Measurements from ENCODE around the gene NPC1. TPM values are rescaled to one million over a fixed set of nuclear protein-coding genes. Genes with fewer than 3 reads are reported as not detected.
A peak's percentile ranks its signal among the peaks of the same experiment; 100 is the strongest.

Gene NPC1
- total and polyA plus RNA-seq, 2 donors (not counting 1 experiment from before 2014, with no cell fraction given) = 36.0 to 204 TPM

- peaks cover 12% of the 10 kb centered on the region for H3K79me2 ChIP-seq (ENCODE audit: control insufficient read depth, insufficient read depth, low read length)
- DNase-seq (ENCODE audit: low read depth in 2 of 2) = no peak
- H3K4me1 ChIP-seq (ENCODE audit: control insufficient read depth, extremely low read depth, insufficient read depth, low read length) = no peaks in the 10 kb centered on the region
- H3K4me3 ChIP-seq (replicated peaks in 1 of 4; ENCODE audit: control extremely low read depth in 1 of 4, insufficient read depth in 1 of 4, low read depth in 3 of 4, low read length in 4 of 4) = no peak overlapping the region
- H3K36me3 ChIP-seq (ENCODE audit: control insufficient read depth, insufficient read depth, low read length) = peaks cover 1% of the 10 kb centered on the region
- no peaks in the 10 kb centered on the region for H4K20me1 ChIP-seq (ENCODE audit: control insufficient read depth, extremely low read depth, insufficient read depth, low read length)
- H2AFZ ChIP-seq (ENCODE audit: low read length) = no peak overlapping the region
- H3K27ac ChIP-seq (ENCODE audit: insufficient read depth, low read length) = no peak overlapping the region
- H3K27me3 ChIP-seq (ENCODE audit: control insufficient read depth, insufficient read depth, low read length) = no peaks in the 10 kb centered on the region
- no peak overlapping the region for H3K4me2 ChIP-seq (ENCODE audit: extremely low read depth, insufficient read depth, low read length)
- TF ChIP-seq EZH2 (IDR thresholded peaks at IDR 0.05; ENCODE audit: low read length, missing control alignments) = no peak
- no peak for TF ChIP-seq CTCF (conservative IDR thresholded peaks at IDR 0.05 in 1 of 2, IDR thresholded peaks at IDR 0.05 in 1 of 2; ENCODE audit: low read depth in 1 of 2, low read length in 2 of 2)
- H3K9ac ChIP-seq (ENCODE audit: insufficient read depth, low read length) = no peak overlapping the region
- no peaks in the 10 kb centered on the region for H3K9me3 ChIP-seq (ENCODE audit: control insufficient read depth, insufficient read depth, low read depth, low read length)
Observed at GRCh38 chr18:23506393-23506792, 79.9 kb downstream of the NPC1 start.

GRCh38 chr18:23504720-23505119 lies 81.6 kb downstream of the NPC1 start:
- no peak for DNase-seq (ENCODE audit: low read depth in 2 of 2)
- Histone ChIP-seq H3K4me3 (replicated peaks in 1 of 4; ENCODE audit: control extremely low read depth in 1 of 4, insufficient read depth in 1 of 4, low read depth in 3 of 4, low read length in 4 of 4) (peak overlapping the region in 2 of 4 experiments; percentile 75 to 87), H3K79me2 (ENCODE audit: control insufficient read depth, insufficient read depth, low read length) (peaks cover 12% of the 10 kb centered on the region), H3K27ac (ENCODE audit: insufficient read depth, low read length) (no peak overlapping the region), H3K27me3 (ENCODE audit: control insufficient read depth, insufficient read depth, low read length) (no peaks in the 10 kb centered on the region), H3K4me1 (ENCODE audit: control insufficient read depth, extremely low read depth, insufficient read depth, low read length) (no peaks in the 10 kb centered on the region), H2AFZ (ENCODE audit: low read length) (no peak overlapping the region), H3K9me3 (ENCODE audit: control insufficient read depth, insufficient read depth, low read depth, low read length) (no peaks in the 10 kb centered on the region), H3K4me2 (ENCODE audit: extremely low read depth, insufficient read depth, low read length) (peak overlapping the region; percentile 93), H4K20me1 (ENCODE audit: control insufficient read depth, extremely low read depth, insufficient read depth, low read length) (no peaks in the 10 kb centered on the region), H3K9ac (ENCODE audit: insufficient read depth, low read length) (no peak overlapping the region), H3K36me3 (ENCODE audit: control insufficient read depth, insufficient read depth, low read length) (no peaks in the 10 kb centered on the region)
- no peak for TF ChIP-seq EZH2 (IDR thresholded peaks at IDR 0.05; ENCODE audit: low read length, missing control alignments)
- TF ChIP-seq CTCF (conservative IDR thresholded peaks at IDR 0.05 in 1 of 2, IDR thresholded peaks at IDR 0.05 in 1 of 2; ENCODE audit: low read depth in 1 of 2, low read length in 2 of 2) = no peak

- H3K4me2 ChIP-seq (ENCODE audit: extremely low read depth, insufficient read depth, low read length) = peak overlapping the region; percentile 93
- H3K27me3 ChIP-seq (ENCODE audit: control insufficient read depth, insufficient read depth, low read length) = no peaks in the 10 kb centered on the region
- DNase-seq (ENCODE audit: low read depth in 2 of 2) = no peak
- H3K79me2 ChIP-seq (ENCODE audit: control insufficient read depth, insufficient read depth, low read length) = peaks cover 12% of the 10 kb centered on the region
- no peaks in the 10 kb centered on the region for H3K36me3 ChIP-seq (ENCODE audit: control insufficient read depth, insufficient read depth, low read length)
- H3K4me3 ChIP-seq (replicated peaks in 1 of 4; ENCODE audit: control extremely low read depth in 1 of 4, insufficient read depth in 1 of 4, low read depth in 3 of 4, low read length in 4 of 4) = peak overlapping the region; percentile 75 to 91 (median 86)
- H3K4me1 ChIP-seq (ENCODE audit: control insufficient read depth, extremely low read depth, insufficient read depth, low read length) = peaks cover 2% of the 10 kb centered on the region
- H4K20me1 ChIP-seq (ENCODE audit: control insufficient read depth, extremely low read depth, insufficient read depth, low read length) = no peaks in the 10 kb centered on the region
- H3K9me3 ChIP-seq (ENCODE audit: control insufficient read depth, insufficient read depth, low read depth, low read length) = no peaks in the 10 kb centered on the region
- H3K9ac ChIP-seq (ENCODE audit: insufficient read depth, low read length) = peak overlapping the region; percentile 84
- peak overlapping the region; percentile 75 for H3K27ac ChIP-seq (ENCODE audit: insufficient read depth, low read length)
- TF ChIP-seq EZH2 (IDR thresholded peaks at IDR 0.05; ENCODE audit: low read length, missing control alignments) (no peak), CTCF (conservative IDR thresholded peaks at IDR 0.05 in 1 of 2, IDR thresholded peaks at IDR 0.05 in 1 of 2; ENCODE audit: low read depth in 1 of 2, low read length in 2 of 2) (no peak)
- H2AFZ ChIP-seq (ENCODE audit: low read length) = peak overlapping the region; percentile 52
Observed at GRCh38 chr18:23503963-23504344, 82.4 kb downstream of the NPC1 start.

All from fibroblast of lung (primary cell).